IPS-18a (cell line): ENCODE data around the gene NLRP3.
A peak's percentile ranks its signal among the peaks of the same experiment; 100 is the strongest.

Experiments used
- H3K27ac ChIP-seq: one replicate; pipeline ENCODE4 v1.5.1; 2013; ENCODE audit warnings: low read length
- H3K27me3 ChIP-seq: one replicate; pipeline ENCODE4 v1.6.1; 2013; ENCODE audit warnings: mild to moderate bottlenecking, low read length; ENCODE audit not compliant: control insufficient read depth, insufficient read depth
- H3K36me3 ChIP-seq: one replicate; pipeline ENCODE4 v1.6.1; 2013; ENCODE audit warnings: low read depth, low read length; ENCODE audit not compliant: control insufficient read depth
- H3K4me1 ChIP-seq: one replicate; pipeline ENCODE4 v1.6.1; 2013; ENCODE audit warnings: low read depth, low read length; ENCODE audit not compliant: control insufficient read depth
- H3K4me3 ChIP-seq: one replicate; pipeline ENCODE4 v1.5.1; 2013; ENCODE audit warnings: low read length
- H3K9ac ChIP-seq: one replicate; pipeline ENCODE4 v1.6.1; 2013; ENCODE audit warnings: mild to moderate bottlenecking, low read length, moderate library complexity
- H3K9me3 ChIP-seq: one replicate; pipeline ENCODE4 v1.6.1; 2013; ENCODE audit warnings: low read depth, low read length; ENCODE audit not compliant: control insufficient read depth

The NLRP3 gene

GRCh38 chr1:247444571-247444970, 28.6 kb downstream of the NLRP3 start:
- Histone ChIP-seq H3K9me3 (no peaks in the 10 kb centered on the region), H3K27ac (no peak overlapping the region), H3K27me3 (no peaks in the 10 kb centered on the region), H3K4me1 (peaks cover 11% of the 10 kb centered on the region), H3K9ac (no peak overlapping the region), H3K4me3 (no peak overlapping the region), H3K36me3 (no peaks in the 10 kb centered on the region)

- H3K27me3 ChIP-seq = no peaks in the 10 kb centered on the region
- H3K9me3 ChIP-seq = no peaks in the 10 kb centered on the region
- H3K4me3 ChIP-seq = no peak overlapping the region
- peaks cover 11% of the 10 kb centered on the region for H3K4me1 ChIP-seq
- no peaks in the 10 kb centered on the region for H3K36me3 ChIP-seq
- H3K27ac ChIP-seq = no peak overlapping the region
- no peak overlapping the region for H3K9ac ChIP-seq
Measured at GRCh38 chr1:247445526-247446356, 29.8 kb downstream of the NLRP3 start.

GRCh38 chr1:247447162-247447909, 31.4 kb downstream of the NLRP3 start:
- H3K9me3 ChIP-seq = no peaks in the 10 kb centered on the region
- peaks cover 6% of the 10 kb centered on the region for H3K4me1 ChIP-seq
- peak overlapping the region; percentile 54 for H3K27ac ChIP-seq
- peak overlapping the region; percentile 59 for H3K4me3 ChIP-seq
- H3K9ac ChIP-seq = peak overlapping the region; percentile 60
- no peaks in the 10 kb centered on the region for H3K36me3 ChIP-seq
- H3K27me3 ChIP-seq = no peaks in the 10 kb centered on the region

GRCh38 chr1:247448107-247448791, 32.3 kb downstream of the NLRP3 start:
- Histone ChIP-seq H3K4me3 (peak overlapping the region; percentile 59), H3K4me1 (peaks cover 5% of the 10 kb centered on the region), H3K36me3 (no peaks in the 10 kb centered on the region), H3K9ac (peak overlapping the region; percentile 60), H3K27ac (peak overlapping the region; percentile 54), H3K9me3 (no peaks in the 10 kb centered on the region), H3K27me3 (no peaks in the 10 kb centered on the region)

- no peak overlapping the region for H3K4me3 ChIP-seq
- H3K4me1 ChIP-seq = peaks cover 5% of the 10 kb centered on the region
- H3K9ac ChIP-seq = no peak overlapping the region
- no peak overlapping the region for H3K27ac ChIP-seq
- no peaks in the 10 kb centered on the region for H3K36me3 ChIP-seq
- H3K27me3 ChIP-seq = no peaks in the 10 kb centered on the region
- no peaks in the 10 kb centered on the region for H3K9me3 ChIP-seq
Measured at GRCh38 chr1:247451388-247452010, 35.5 kb downstream of the NLRP3 start.

GRCh38 chr1:247452447-247453039, 36.6 kb downstream of the NLRP3 start:
- Histone ChIP-seq H3K27me3 (no peaks in the 10 kb centered on the region), H3K4me1 (peaks cover 5% of the 10 kb centered on the region), H3K36me3 (no peaks in the 10 kb centered on the region), H3K9me3 (no peaks in the 10 kb centered on the region), H3K27ac (no peak overlapping the region), H3K4me3 (no peak overlapping the region), H3K9ac (no peak overlapping the region)

GRCh38 chr1:247453245-247453644, 37.3 kb downstream of the NLRP3 start:
- no peaks in the 10 kb centered on the region for H3K36me3 ChIP-seq
- H3K27ac ChIP-seq = no peak overlapping the region
- no peaks in the 10 kb centered on the region for H3K27me3 ChIP-seq
- no peak overlapping the region for H3K9ac ChIP-seq
- H3K4me1 ChIP-seq = peaks cover 5% of the 10 kb centered on the region
- no peak overlapping the region for H3K4me3 ChIP-seq
- no peaks in the 10 kb centered on the region for H3K9me3 ChIP-seq

- Histone ChIP-seq H3K27me3 (no peaks in the 10 kb centered on the region), H3K36me3 (no peaks in the 10 kb centered on the region), H3K27ac (no peak overlapping the region), H3K9me3 (no peaks in the 10 kb centered on the region), H3K9ac (no peak overlapping the region), H3K4me3 (no peak overlapping the region), H3K4me1 (no peaks in the 10 kb centered on the region)
Measured at GRCh38 chr1:247453997-247454396, 38.0 kb downstream of the NLRP3 start.

- Histone ChIP-seq H3K27ac (no peak overlapping the region), H3K9ac (no peak overlapping the region), H3K9me3 (no peaks in the 10 kb centered on the region), H3K27me3 (no peaks in the 10 kb centered on the region), H3K4me1 (no peaks in the 10 kb centered on the region), H3K4me3 (no peak overlapping the region), H3K36me3 (no peaks in the 10 kb centered on the region)
Measured at GRCh38 chr1:247456021-247456420, 40.0 kb downstream of the NLRP3 start.

- Histone ChIP-seq H3K9me3 (no peaks in the 10 kb centered on the region), H3K27me3 (no peaks in the 10 kb centered on the region), H3K4me1 (no peaks in the 10 kb centered on the region), H3K9ac (no peak overlapping the region), H3K36me3 (no peaks in the 10 kb centered on the region), H3K4me3 (no peak overlapping the region), H3K27ac (no peak overlapping the region)
Measured at GRCh38 chr1:247456914-247457639, 41.1 kb downstream of the NLRP3 start.
